Activated CD4-positive, alpha-beta T cell treated with anti-CD3 and anti-CD28 coated beads for 24 hours (primary cell): Measurements from ENCODE around the gene PCMTD2.

Source experiments
- DNase-seq, 2 donors: peaks; one replicate each; pipeline ENCODE4 v3.0.0-alpha.2; 2020; ENCODE audit warnings: low read depth in 2 of 2

Gene PCMTD2

DNA sequence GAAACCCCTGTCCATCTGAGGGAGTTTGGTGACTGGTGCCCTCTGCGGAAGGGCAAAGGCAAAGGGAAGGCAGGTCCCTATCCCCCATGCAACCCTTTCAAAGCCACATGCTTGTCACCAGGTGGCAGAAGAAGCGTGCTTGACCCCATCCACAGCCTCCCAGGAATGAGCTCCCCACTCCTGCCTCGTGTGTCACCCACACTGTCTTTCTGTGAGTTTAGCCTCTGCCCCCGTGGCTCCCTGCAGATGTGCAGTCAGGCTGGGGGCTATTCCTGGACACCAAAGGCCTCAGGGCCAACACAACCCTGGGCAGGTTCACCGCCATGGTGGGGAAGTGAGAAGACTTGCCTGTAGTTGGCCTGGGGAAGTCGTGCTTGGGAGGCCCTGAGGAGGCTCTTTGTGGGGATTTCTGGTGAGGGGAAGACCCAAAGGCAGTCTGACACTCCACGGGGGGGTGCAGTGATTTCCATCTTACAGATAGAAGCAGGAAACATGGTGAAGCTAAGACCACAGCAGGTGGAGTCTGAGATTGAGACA lies 16.6 kb upstream of the PCMTD2 start:
- DNase-seq: no peak

DNA sequence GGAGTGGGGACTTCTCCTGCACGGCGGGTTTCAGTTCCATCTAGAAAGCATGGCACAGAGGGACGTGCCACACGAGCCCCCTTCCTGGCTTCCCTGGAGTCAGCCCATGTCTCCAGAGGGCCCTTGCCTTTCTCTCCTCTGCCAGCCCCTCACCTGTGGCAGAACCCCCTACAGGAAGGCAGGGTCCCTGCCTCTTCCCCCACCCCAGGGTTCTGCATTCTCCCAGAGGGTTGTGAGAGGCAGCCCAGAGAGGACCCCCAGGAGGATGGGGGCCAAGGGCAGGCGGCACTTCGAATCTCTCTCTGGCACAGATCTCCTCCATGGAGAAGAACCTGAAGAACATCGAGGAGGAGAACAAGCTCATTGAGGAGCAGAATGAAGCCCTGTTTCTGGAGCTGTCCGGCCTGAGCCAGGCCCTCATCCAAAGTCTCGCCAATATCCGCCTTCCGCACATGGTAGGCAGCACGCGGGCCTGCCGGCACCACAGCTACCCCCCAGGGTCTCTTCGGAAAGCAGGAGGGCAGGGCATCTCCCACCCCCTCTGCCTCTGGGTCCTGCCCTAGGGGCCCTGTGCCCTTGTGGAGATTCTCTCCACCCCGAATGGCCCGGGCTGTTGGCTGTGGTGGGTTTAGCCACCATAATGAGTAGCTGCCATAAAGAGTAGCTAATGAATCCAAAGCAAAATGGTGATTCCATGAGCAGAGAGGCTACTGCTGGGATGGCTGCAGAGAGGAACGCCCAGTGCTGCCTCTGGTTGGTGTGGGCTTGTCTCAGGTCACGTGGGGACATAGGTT lies 15.9 kb upstream of the PCMTD2 start:
- DNase-seq: no peak

DNA sequence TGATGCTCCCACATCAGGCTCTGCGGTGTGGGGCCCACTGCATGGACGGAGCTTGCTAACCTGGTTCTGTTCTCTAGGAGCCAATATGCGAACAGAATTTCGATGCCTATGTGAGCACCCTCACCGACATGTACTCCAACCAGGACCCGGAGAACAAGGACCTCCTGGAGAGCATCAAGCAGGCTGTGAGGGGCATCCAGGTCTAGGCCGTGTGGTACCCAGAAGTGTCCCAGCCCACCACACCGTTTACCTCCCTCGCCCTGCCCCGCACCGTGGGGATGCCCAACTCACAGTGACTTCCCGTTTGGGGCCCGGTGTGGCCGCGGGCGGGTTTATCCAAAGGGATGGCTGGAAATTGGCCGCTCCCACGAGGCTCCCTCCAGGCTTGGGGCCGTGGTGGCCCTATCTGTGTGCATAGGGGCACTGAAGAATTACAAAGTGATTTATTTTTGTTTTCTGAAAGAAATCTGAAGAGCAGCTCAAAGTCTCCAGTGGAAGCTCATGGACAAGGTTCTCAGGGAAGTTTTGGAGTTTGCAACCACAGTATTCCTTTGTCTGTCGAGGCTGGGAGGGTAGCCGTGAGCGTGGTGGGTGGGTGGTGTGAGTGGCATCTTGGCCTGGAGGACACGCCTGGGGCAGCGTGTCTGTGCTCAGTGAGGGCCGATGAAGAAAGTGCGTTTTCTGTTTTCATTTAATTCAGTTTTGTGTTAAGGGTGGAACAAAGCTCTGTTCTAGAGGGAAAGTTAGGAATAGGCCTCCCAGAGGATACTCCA lies 15.1 kb upstream of the PCMTD2 start:
- DNase-seq: no peak

DNA sequence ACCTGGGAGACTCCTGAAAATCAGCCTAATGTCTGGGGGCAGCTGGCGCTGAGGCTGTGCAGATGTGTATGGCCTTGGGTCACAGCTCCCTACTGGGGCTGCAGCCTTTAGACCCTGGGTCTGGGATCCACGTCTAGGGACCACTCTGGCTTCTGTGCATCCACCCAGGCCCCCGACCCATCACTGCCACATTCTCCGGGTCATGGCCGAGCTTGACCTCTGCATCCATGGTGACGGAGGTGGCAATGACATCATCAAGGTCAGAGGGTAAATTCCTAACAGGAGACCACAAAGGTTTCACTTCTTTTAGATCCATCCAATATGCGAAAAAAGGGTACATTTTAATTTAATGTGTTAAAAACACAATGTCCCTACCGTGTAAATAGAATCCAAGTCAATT lies 14.5 kb upstream of the PCMTD2 start:
- no peak for DNase-seq

DNA sequence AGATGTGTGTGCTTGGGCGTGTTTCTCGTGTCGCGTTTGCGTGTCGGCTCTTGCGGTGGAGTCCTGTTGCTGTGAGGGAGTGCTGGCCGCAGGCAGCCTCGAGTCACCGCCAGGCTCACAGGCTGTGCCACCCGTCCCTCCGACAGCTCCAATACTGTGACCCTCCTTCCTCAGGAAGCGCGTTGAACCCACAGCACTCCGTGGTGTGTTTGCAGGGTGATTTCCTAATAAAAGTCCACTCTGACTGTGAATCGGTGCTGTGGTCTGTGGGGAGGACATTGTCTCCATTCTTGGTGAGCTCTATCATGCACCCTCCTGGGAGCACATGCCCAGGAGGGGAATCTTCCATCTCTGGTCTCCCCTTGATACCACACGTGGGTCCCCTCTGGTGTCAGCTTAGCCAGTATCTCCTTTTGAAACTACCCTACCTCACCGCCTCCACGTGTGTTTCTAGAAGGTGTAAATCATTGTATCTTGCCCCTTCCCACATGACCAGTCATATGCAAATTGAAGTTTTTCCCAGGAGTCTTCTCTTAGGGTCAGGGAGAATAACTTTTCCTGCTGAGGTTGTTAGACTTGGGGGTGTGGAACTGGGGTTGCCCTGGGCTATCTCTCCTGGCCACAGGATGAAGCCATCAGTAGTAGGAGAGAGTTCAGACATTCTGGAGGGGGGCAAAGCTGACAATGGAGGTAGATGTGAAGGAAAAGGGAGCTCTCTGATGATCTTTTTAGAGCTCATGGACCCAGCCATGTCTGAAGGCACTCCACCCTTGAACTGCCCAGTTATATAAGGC lies 13.3 kb upstream of the PCMTD2 start:
- DNase-seq: no peak

DNA sequence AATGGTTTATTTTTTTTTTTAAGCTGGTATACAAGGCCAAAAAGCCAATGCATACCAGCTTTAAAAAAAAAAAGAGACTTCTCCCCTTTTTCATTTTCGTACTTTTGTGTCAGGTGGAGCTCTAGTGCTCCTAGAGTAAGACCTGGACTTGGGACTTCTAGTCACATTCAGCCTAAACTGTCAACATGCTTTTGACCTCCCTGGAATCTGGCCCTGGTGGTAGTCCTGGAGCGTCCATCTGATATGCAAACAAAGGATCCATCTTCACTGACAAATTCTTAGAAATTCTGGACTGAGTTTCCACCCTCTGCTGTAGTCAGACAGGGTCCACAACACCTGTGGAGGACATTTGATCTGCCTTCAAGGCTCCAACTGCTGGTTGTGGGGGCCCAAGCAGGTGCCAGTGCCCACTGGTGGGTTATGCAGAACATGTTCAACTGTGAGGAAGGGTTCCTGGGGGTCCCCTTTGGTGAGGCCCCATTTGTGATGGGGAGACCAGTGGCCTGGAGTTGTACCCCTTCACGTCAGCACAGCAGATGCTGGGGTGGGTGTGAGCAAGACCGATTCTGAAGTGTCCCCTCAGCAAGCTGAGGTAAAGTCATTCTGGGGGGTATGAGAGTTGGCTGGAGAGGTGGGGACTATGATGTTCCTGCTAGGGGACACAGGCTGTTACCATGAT lies 12.6 kb upstream of the PCMTD2 start:
- no peak for DNase-seq

DNA sequence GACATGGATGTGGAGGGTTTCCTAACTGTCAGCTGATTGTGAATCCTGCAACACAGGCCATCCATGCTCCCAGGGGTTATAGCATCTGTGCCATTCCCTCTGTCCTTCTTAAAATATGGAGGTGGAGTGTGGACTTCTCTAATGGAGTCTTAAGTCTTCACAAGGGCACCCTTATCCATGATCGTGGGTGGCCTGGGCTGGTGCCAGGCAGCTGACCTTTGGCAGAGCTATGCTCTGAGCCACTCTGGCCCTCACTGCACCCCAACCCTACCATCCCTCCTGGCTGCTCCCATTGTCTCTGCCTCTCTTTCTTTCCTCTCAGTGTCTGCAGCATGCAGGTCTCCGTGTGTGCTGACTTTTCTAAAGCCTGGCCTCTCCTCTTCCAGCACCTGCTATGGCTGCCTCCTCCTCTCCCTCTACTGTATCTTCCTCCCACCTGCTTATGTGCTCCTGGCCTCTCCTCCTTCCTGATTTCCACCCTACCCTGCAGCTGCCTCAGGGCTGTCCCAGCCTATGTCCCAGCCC lies 11.2 kb upstream of the PCMTD2 start:
- DNase-seq: no peak

DNA sequence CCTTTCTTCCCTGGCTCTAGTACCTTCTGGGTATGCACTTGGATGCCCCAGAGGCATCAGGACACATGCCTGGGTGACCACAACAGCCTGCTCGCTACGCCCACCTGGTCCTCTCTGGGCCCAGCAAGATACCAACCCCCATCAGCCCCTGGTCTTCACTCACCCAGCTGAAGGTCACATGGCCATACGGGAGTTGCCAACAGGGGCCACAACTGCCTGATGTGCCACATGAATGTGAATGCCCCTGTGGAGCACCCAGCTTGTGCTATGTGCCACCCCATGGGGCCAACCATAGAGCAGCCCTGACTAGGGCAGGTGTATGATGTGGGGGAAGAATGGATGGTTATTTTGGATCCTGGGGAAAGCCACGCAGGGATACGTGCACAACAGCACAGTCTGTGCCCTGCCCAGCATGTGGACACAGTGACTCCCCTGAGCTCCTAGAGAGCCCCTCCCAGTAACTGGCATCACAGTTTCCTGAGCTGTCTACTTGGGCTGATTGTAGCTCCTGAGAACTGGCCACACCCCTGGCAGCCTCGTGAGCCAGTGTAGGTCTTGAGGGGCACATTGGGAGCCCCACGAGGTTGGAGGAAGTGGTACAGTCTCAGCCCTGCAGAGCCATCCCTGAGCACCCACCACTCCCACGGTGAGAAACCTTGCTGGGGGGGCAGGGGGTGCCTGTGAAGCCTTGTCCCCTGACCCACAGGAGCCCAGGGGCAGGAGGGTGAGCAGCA lies 10.5 kb upstream of the PCMTD2 start:
- no peak for DNase-seq

DNA sequence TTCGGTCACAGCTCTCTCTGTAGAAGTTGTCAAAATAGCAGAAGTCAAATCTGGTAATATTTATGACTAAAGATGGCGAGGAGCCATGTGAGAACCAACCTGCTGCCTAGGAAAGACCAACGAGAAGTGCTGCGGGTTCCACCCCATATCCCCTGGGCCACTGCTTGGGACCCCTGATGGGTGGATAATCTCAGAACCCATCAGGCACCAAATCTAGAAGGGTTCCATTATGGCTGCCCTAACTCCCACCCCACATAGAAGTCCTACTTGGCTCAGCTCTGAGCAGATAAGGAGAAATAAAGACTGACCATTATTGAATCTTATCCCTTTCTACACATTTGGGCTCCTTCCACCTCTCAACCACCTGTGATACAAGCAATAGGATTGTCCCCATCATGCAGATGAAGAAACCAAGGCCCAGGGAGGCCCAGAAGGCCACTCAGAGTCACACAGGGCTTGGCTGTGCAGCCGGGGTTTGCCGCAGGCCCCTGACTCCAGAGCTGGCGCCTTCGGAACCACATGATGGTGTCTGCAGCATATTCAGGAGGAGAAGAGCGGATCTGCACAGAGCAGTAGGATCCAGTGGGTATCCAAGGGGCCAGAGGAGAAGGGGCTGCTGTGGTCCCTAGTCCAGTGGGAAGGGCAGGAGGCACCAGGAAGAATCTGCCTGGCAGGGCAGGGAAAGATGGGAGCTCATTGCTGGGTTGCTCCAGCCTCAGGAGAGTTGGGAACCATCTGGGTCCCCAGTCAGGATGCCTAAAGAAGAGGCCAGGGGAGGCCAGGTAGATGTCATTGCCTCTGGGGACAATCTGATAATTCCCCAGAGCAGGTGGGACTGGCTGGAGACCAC lies 9.6 kb upstream of the PCMTD2 start:
- DNase-seq: no peak

DNA sequence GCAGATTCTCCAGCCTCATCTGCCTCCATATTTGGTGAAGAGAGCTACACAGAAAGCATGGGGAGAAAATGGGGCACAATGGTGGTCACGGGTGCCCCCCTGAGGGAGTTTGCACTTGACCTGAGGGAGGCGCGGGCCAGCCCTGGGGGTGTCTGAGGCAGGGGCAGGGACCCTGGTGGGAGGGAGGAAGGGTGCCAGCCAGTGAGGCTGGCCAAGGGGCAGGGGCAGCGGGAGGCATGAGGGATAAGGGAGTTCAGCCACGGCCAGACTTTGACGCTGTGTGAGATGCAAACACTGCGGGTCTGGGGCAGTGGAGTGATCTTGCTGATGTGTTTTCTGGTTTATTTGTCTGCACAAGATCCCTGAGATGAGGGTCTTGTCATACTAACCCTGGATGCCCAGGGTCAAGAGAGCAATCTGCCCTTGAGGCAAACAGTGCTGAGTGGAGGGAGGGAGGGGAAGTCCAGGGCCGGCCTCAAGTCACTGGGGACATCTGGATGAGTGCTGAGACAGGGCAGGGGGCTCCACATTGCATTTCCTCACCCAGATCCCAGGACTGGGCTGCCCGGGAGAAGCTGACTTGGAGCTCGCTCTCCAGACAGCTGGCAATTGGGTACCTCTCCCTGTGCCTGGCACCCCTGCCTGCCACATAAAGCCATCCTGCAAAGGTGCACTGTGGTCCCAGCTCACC lies 8.8 kb upstream of the PCMTD2 start:
- DNase-seq: no peak

DNA sequence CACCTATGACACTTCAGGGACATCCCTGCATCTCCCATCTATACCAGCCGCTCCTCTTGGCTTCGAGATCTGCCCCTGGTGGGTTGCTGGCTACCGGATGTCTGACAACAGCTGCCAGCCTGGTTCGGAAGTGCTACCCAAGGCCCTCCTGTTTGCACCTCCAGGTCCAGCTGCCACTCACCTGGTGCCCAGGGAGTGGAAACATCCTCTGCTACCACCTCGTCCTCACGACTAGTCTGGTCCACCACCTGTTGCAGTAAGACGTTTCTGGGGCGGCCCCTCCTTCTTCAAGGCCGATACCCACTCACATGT lies 8.3 kb upstream of the PCMTD2 start:
- no peak for DNase-seq

DNA sequence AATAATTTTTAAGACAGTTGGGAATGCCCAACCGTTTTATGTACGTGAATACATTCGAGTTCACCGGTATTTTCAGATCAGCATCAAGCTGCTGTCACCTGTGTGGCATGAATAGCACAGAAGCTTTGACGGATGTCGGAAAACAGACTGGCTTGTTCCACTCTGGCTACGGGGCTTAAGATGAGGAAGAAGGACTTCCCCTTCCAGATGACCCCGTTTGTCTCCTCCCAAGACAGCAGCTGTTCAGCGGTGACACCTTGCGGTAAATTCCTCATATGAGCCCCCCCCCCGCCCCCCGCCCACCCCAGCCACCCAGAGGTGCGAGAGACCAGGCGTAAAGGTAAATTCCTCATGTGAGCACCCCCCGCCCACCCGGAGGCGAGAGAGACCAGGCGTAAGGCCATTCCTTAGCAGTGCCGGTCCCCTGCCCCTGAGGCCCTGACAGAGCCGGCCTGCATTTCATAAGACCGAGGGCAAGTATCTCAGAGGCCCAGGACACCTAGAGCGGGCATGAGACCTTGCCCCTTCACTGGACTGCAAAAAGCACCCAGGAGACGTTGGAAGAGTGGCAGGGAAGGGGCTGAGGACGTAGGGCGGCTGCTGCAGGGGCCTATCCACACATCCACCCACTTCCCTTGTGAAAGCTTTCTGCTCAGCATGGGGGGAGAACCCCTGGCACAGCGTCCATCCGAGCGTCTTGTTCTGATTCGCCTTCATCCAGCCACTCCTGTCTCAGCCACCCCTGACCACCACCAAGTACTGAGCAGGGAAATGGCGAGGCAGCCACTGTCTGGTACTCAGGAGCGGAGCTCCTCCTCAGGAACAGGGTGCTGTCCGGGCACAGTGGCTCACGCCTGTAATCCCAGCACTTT lies 7.3 kb upstream of the PCMTD2 start:
- no peak for DNase-seq

DNA sequence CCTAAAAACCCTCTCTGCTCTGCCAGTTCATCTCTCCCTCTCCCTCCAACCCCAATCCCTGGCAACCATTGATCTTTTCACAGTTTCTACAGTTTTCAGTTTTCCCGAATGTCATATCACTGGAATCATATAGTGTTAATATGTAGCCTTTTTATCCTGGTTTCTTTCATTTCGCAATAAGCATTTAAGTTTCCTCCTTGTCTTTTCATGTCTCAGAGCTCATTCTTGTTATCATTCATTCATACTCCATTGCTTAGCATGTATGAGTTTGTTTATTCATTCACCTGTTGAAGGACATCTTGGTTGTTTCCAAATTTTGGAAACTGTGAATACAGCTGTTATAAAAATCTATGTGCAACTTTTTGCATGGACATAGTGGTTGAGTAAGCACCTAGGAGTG lies 5.5 kb upstream of the PCMTD2 start:
- no peak for DNase-seq

DNA sequence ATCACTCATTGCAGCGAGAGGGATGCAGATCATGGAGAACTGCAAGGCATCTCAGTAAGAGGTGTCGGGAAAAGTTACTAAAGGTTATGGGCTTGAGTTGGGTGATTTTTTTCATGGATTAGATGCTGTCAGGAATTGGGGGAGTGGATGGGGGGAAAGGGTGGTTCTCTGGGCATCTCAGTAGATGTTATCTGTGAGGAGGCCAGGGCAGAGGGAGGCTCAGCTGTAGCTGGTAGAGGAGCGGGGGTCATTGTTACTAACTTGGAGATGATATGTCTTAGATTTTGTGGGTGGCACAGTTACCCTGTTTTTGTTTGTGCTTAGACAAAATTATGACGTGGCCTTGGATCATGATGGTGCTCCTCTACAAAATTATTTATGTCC lies 2.6 kb upstream of the PCMTD2 start:
- DNase-seq: no peak

DNA sequence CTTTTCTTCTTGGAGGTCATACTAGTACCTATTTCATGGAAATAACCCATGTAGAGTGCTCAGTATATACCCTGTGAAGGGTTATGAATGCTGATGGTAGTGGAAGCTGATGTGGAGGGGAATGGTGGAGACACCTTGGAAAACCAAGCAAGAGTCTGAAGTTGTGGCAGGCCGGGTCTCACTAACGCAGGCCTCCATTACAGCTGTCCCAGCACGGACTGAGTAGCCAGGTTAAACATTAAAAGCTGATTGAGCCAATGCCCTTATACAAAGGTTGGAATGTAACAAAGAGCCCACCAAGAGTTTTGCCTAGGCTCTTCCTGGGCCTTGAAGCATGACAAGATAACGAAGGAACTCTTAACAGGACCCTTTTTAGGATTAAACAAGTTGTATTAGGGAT lies 2.1 kb upstream of the PCMTD2 start:
- DNase-seq: no peak

DNA sequence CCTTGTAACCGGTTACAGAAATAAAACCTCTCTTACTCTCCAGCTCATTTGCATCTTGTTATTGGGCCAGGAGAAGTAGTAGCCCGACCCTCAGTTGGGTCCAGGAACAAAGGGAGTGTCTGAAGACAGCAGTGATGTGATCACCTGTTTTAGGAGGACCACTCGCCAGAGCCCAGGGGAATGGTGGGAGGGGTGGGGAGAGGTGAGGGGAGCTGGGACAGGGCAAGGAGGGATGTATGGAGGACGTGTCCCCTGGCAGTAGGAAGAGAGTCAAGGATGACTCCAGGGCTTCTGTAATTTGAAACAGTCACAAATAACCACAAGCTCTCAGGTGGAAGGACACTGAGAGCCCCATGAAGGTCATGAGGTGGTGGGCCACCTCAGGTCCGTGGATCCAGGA lies 1.4 kb upstream of the PCMTD2 start:
- DNase-seq: no peak

DNA sequence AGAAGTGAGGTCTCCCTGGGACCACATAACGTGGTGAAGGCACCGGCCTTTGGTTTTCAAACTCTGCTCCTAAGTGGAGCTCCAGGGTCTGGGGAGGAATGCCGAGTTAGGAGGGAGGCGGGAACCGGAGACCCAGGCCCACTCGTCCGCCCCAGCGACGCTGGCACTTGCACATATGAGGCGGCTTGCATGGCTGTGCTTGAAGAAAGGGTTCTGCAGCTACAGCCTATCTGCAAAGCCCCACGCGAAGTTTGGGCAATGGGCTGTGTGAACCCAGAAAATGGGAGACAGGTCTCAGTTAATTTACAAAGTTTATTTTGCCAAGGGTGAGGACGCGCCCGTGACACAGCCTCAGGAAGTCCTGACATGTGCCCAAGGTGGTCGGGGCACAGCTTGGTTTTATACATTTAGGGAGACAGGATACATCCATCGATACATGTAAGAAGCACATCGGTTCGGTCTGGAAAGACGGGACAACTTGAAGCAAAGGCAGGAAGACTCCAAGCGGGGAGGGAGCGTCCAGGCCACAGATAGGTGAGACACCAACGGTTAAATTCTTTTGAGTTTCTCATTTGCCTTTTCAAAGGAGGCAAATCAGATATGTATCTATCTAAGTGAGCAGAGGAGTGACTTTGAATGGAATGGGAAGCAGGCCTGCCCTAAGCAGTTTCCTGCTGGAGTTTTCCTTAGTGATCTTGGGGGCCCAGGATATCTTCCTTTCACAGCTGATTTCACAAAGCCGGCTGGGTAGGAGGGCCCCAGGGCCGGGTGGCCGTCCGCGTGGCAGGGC lies 782 bp upstream of the PCMTD2 start:
- DNase-seq: no peak
